GM19351 (cell line): Measurements from ENCODE around the gene ZDHHC1.

Source experiments
- ATAC-seq: cut with Tn5 transposase; IDR thresholded peaks from one replicate; pipeline ENCODE4 v1.9.1; 2021; ENCODE audit warnings: mild to moderate bottlenecking, moderate library complexity; ENCODE audit not compliant: unreplicated experiment

Gene ZDHHC1

DNA sequence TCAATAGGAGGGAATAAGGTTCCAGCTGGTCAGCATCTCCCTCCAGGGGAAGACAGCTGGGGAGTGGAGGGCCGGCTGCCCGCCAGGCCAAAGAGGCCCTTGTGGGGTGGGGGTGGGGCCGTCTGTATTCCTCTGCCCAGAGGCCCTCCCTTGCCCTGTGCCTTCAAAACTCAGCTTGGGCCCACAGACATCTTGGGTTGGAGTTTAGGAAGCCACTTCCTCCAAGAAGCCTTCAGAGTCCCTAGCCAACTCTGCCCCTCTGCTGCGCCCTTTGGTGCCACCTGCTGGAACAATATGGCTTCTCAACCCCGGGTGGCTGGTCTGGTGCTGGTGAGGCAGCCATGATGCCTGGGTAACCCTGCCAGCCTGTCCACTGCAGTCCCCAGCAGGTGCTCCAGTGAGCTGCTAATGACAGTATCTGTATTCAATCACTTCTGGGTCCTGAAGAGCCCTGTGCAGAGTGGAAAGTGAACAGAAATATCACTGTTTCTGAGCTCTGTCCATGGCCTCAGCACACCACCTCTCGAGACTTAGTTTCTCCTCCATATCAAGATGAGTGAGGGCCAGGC lies 31.3 kb upstream of the ZDHHC1 start:
- no peak for ATAC-seq

DNA sequence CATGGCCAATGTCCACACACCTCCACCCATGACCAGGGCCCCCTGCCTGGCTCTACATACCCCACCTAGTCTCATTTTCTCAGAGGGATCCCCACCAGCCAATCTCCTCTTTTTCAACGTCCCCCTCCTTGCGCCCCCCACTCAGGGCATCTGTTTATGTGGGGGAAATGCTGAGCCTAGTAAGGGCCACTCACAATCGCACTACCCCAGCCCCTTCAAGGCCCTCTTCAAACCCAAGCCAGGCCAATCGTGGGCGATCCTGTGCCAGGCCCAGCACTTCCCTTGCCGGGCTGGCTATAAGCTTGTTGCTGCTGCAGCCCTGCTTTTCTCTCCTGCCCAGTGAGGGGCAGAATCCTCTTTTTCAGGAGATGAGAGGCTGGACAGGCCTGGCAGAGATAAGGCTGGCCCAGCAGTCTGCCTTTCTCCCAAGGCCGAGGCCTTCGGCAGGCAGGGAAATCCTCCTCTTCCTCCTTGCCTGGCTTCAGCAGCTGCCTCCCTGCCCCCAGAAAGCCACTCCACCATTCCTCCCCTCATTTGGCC lies 30.8 kb upstream of the ZDHHC1 start:
- no peak for ATAC-seq

DNA sequence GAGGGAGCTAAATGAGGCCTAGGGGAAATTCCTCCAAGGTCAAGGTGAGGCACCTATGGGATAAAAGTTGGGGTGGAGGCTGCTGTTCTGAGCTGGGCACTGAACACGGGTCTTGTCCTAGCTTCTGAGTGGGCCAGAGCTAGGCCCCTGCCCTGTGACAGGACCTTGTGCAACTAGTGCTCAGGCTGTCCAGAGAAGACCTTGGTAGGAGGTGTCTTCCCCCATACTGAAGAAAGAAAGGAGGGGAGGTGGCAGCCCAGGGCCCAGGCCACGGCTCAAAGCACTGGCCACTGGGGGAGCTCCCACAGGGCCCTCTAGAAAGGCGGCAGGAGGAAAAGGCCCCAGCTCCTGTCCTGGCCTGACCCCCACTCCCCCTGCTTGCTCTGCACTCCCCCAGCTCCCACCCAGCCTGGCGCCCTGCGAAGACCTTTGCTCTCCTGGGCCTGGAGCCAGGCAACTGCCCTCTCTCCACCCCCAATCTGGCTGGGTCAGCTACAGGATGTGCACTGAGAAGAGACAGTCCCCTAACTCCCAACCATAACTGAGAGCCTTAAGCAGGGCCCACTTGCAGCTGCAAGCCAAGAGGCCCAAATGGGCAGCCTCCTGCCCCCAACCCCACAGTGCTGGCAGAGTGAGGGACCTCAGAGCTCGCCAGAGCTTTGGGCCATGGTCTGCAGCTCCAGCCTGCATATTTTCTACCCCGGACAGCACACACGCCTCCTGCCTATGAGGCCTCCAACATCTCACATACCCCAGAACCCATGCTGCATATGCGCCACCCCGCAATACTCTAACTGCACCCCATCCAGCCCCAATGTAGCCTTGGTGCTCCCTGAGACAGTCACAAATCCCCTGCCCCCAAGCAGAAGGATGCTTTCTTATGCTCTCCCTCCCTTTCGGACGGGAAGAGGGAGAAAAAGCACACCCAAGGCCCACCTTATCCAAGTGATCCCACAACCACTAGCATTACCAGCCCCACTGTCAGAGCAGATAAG lies 29.9 kb upstream of the ZDHHC1 start:
- ATAC-seq = no peak

DNA sequence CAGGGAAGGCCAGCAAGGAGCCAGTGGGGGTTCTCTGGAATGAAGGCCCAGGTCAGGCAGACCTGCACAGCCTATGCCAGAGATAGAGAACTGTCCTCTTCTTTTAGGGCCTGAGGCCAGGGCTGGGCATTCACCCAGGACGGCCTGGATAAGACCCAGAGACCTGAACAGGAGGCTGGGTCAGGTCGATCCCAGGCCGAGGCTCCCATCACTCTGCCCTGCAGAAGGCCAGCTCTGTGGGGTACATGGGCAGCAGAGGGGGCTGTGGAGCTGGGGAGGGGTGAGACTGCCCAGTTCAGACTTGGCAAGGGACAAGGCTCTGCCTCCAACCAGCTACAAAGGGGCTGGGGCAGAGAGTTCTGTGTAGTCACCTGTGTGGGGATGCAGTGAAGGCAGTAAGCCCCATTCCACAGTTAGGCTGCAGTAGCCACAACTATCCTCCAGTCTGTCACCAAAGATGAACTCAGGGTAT lies 29.2 kb upstream of the ZDHHC1 start:
- no peak for ATAC-seq

DNA sequence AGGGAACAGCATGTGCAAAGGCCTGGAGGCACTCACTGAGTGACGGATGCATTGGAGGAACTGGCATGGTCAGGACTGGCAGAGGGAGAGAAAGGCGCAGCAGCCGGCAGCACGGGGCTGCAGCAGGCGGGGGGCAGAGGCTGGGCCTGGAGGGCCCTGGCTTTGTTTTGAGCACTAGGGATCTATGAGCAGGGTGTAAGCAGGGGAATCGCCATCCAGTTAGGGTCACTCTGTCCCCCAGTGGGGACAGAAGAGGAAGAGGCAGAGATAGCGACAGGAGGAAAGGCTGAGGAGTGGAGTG lies 28.8 kb upstream of the ZDHHC1 start:
- no peak for ATAC-seq

DNA sequence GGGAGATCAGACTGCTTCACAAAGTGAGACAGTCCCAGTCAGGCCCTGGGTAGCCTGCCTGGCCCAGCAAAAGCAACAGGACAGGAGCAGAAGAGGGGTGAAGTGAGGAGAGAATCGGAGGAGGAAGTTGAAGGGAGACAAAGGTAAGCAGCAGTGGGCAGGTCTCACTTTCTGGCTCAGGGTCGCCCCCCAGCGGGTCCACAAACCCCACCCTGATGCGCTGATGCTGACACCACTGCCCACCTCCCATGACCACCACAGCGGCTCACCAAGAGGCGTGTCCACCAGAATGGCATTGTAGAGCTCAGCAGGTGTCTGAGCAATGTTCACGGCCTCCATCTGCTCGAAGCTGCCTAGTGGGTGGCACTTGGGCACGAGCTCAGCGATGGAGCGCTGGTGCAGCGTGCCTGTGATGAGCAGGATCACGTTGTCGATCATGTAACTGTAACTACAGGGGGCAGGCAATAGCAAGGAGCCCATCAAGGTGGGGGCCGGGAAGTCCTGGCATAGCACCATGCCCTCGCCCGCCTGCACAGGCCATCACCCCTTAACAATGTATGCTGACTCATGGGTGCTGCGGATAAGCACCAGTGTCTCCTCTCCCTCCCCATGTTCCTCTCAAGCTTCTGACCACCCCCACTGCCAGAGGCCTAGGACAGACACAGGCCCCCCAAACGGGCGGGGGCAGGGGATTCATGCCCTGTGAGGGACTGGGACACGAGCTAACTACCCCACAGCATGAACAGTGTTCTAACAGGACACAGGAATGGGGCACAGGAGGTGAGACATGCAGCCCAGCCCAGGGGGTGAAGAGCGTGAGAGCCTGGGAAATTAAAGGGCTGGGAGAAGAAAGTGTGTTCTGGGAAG lies 28.2 kb upstream of the ZDHHC1 start:
- no peak for ATAC-seq

DNA sequence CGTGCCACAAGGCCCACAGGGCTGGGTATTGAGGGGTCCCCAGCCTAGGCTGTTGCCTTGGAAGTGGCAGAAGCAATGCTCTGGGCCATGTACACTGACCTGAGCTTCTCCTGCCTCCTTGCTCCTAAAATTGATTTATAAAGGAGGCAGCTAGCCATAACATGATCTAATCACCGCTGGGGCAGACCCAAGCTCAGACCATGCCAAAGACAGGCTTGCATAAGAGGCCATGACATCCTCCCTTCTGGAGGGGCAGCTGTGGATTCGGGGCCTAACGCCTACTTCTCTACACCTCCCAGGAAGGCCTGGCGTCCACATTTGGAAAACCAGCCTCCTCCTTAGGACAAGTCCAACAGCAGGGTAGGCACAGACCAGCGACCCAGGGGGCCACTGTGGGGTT lies 27.0 kb upstream of the ZDHHC1 start:
- ATAC-seq = no peak

DNA sequence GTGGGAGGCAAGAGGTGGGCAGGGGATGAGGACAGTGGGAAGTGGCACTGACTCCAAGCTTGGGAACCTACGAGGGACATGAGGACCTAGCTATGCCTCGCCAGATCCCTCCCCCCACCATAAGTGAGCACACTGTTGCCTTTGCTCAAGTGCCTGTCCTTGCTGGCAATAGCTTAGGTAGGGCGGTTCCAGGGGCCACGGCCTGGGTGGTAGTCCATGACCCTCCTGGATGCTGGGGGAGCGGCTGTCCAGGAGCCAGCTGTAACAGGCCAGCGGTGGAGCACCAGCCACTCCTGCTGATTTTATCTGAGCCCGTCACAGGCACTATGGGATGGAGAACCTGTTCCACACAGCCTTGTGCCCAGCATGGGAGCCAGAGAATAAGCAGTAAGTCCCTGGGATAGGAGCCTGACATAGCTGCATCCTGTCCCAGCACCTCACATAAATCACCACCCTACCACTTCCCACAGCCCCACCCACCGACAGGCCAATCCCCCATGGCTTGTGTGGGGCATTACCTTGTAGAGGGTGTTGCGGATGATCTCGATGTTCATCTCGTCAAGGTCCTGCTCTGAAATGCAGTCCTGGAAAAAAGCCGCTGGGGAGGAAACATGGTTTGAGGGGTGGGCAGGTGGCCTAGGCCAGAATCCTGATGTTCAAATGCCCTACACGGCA lies 26.4 kb upstream of the ZDHHC1 start:
- no peak for ATAC-seq

DNA sequence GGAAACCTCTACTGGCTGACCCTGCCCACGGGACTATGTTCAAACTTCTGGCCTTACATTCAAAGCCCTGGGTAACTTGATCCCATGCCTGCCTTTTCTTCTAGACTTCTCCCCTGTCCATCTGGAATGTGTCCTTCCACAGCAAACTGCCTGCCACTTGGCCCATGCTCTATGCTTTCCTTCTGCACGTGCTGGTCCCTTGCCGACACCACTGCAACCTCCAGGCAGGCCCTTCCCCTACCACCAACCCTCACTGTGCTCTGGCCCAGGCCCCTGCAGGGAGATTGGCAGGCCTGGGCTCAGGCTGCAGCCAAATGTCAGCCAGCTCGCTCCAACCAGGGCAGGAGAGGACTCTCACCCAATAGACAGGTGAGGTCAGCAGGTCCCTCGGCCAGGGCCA lies 25.6 kb upstream of the ZDHHC1 start:
- ATAC-seq = no peak

DNA sequence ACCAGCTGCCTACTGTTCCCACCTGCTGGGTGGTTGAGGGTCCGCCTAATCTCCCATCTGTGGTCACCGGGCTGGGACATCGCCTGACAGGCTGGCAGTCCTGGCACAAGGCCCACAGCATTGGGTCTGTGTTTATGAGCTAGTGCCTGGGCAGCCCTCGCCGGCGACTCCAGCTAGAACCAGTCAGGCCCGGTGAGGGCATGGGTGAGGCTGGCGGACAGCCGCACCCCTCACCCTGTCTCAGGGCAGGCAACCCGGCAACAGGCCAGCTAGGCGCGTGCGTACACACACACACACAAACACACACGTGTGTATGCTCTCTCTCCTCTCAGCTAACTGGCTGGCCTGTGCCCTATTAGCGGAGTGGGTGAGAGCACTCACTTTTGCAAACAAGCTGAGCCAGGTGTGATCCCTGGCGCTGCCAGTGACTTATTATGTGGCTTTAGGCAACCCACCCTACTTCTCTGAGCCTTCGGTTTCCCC lies 25.0 kb upstream of the ZDHHC1 start:
- ATAC-seq = no peak

DNA sequence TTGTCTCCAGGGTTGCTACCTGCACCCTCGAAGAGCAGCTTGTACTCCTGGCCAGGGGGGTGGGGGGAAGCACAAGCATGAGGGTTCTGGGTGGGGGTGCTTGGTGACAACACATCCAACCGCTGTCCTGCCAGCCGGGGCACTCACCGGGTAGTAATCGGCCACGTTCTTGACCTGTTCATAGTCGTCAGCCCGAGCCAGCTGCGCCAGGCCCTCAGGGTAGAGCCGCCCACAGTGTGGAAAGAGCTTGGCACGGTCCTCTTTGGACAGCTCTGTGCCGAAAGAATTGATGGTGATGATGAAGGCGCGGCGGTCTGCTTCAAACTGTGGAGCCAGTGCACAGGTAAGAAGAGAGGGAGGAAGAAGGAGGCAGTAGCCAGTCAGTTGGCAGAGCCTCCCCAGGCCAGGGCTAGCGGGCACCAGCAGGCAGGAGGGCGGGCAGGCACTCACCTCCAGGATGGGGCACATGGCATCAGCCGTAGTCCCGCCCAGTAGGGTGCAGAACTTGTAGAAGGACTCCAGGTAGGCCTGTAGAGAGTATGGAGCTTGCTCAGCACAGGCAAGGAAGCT lies 22.6 kb upstream of the ZDHHC1 start:
- no peak for ATAC-seq

DNA sequence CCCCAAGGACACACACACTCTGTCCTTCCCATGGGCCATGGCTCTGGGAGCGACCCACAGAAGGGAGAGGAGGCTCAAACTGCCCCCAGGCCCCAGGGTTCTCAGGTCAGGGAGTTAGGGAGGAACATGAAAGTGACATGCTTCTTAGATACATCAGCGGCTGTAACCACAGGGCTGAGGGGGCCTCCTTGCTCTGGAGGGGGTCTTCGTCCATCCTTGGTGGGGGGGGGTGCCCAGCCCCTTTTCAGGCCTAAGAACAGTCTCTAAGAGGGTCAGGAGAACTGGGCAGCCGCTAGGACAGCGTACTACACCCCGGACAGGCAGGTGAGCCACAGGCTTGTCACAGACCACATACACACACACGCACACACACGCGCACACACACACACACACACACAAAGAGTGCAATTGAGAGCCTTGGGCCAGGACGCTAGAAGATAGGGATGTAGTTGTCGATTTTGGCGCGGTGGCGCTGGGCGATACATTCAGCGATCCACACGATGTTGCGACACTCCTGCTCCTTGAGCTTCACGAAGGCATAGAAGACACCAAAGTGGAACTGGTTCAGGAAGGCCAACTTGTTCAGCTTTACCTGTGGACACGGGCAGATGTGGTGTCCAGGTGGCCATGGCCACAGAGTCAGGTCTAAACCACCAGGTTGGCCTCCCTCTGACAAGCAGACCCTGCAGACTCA lies 22.0 kb upstream of the ZDHHC1 start:
- ATAC-seq = no peak

DNA sequence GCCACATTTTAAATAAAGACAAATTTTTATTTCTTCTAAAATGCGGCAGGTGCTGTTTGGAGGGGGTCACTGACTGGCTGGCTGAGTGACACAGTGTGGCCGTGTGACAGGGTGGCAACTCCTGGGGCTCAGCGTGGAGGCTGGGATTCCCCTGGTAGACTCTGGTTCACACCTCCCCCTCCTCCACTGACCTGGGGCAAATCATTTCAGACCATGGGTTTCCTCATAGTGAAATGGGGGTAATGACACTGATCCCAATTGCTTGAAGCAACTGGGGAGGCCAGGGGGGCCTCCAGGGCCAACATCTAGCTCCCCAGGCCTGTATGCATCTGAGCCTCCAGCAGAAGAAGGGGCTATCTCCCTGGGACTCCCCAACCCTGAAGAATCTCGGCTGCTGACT lies 21.2 kb upstream of the ZDHHC1 start:
- no peak for ATAC-seq

DNA sequence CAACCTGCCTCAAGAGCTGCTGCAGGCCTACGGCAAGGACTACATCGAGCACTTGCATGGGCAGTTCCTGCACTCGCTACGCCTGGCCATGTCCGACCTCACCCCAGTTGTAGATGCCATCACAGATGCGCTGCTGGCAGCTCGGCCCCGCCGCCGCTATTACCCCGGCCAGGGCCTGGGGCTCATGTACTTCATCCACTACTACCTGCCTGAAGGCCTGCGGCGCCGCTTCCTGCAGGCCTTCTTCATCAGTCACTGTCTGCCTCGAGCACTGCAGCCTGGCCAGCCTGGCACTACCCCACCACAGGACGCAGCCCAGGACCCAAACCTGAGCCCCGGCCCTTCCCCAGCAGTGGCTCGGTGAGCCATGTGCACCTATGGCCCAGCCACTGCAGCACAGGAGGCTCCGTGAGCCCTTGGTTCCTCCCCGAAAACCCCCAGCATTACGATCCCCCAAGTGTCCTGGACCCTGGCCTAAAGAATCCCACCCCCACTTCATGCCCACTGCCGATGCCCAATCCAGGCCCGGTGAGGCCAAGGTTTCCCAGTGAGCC lies 20.4 kb upstream of the ZDHHC1 start:
- ATAC-seq = no peak

DNA sequence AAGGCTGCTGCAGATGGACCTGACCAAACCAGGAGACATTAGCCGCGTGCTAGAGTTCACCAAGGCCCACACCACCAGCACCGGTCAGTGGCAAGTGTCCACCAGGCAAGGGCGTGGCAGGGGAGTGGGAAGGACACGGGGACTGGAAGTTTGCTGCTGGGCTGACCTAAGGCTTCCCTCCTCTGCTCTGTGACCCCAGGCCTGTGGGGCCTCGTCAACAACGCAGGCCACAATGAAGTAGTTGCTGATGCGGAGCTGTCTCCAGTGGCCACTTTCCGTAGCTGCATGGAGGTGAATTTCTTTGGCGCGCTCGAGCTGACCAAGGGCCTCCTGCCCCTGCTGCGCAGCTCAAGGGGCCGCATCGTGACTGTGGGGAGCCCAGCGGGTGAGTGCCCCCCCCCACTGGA lies 19.5 kb upstream of the ZDHHC1 start:
- no peak for ATAC-seq

DNA sequence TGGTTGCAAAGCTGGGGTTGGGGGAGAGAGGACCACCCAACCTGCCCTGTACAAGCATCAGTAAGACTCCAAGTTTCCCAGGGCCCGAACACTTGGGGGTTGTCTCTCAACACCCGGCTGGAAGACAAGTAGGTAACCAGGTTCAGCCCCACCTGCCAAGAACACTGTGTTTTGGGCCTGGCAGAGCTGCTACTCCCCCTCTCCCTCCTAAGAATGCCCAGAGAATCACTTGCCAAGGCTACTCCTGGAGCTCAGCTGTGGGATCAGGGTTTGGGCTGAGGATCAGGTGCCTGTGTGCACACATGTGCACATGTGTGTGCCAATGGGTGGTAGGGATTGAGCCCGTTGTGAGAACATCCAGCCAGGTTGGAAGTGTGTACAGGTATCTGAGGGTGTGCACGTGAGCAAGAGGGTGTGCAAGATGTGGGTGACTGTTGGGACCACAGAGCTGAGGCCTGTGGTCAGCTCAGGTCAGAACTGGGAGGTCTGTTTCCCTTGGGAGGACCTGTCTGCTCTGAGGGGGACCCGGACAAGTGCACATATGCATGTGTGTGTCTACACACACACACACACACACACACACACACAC lies 16.9 kb upstream of the ZDHHC1 start:
- no peak for ATAC-seq

DNA sequence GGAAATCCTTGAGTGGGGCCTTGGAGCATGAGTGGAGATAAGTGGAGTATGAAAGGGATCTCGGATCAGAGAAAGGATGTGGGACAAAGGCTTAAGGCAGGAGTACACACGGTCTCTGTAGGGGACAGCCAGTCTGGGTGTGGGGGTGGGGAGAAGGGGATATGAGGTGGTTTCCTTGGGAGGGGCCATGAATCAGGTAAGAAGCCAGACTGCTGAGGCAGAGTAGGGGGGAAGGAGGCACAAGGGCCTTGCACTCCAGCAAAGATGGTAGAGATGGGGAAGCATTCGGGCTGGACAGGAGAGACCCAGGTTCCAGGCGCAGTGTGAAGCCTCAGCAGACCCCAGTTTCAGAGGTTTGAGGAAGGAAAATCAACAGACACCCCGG lies 16.2 kb upstream of the ZDHHC1 start:
- ATAC-seq = no peak

DNA sequence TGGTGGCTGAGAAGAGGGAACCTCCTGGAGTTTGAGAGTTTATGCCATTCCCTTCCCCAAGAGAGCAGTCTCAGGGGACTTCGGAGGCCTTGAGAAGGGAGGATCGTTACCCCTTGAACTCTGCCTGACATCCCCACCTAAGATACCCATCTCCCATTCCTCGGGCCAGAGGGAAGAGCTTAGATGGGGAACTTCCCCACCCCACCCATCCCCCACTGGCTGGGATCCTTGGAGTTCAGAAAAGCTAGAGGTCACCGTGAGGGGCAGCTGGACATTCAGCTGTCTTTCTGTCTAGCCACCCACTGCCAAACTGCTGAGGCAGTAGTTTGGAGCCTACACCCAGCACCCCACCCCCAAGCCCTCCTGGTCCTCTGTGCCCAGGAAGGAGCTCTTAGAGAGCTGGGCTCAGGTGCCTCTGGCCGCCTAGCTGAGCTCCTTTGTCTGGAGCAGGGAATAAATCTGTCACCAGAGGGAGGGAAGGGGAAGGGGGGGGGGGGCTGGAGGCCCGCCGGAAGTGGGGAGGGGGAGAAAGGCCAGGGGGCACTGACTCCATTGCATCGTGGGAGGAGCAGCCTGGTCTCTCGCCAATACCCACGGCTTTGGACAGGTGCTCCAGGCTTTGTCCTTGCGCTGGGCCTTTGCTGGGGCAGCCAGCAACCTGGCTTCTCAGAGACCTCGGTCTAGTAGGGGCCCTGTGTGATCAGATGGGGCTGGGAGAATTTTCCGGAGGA lies 15.7 kb upstream of the ZDHHC1 start:
- ATAC-seq = no peak
